Glutamatergic neuron (in vitro differentiated cells): ENCODE measurements around the gene C9orf153. TPM values are rescaled to one million over a fixed set of nuclear protein-coding genes. Genes with fewer than 3 reads are reported as not detected.
A peak's percentile ranks its signal among the peaks of the same experiment; 100 is the strongest.

Experiments
- DNase-seq: peaks from one replicate; pipeline ENCODE4 v3.0.0; 2022
- H3K27ac Mint-ChIP-seq: one replicate; pipeline ENCODE4 v1.8.0; 2020; ENCODE audit warnings: mild to moderate bottlenecking, mixed read lengths, inconsistent platforms; ENCODE audit not compliant: unreplicated experiment
- H3K27me3 Mint-ChIP-seq: one replicate; pipeline ENCODE4 v1.8.0; 2020; ENCODE audit warnings: mild to moderate bottlenecking, moderate library complexity, mixed read lengths, inconsistent platforms; ENCODE audit not compliant: unreplicated experiment
- H3K36me3 Mint-ChIP-seq: one replicate; pipeline ENCODE4 v1.8.0; 2020; ENCODE audit warnings: mild to moderate bottlenecking, mixed read lengths, inconsistent platforms; ENCODE audit not compliant: unreplicated experiment
- H3K4me1 Mint-ChIP-seq: one replicate; pipeline ENCODE4 v1.8.0; 2020; ENCODE audit warnings: mild to moderate bottlenecking, low read depth, mixed read lengths, inconsistent platforms; ENCODE audit not compliant: unreplicated experiment
- H3K4me3 Mint-ChIP-seq: one replicate; pipeline ENCODE4 v1.8.0; 2020; ENCODE audit warnings: mild to moderate bottlenecking, mixed read lengths, inconsistent platforms; ENCODE audit not compliant: unreplicated experiment
- H3K9me3 Mint-ChIP-seq: one replicate; pipeline ENCODE4 v1.8.0; 2020; ENCODE audit warnings: mild to moderate bottlenecking, moderate library complexity, mixed read lengths, inconsistent platforms; ENCODE audit not compliant: unreplicated experiment
- CTCF ChIP-seq: fragments of 200-600 bp; sonication (generic); IDR thresholded peaks from one replicate; pipeline ENCODE4 v1.5.0; 2021; ENCODE audit not compliant: partially characterized antibody, unreplicated experiment
- total RNA-seq: library from RNA; stranded (reverse); fragmentation: NEBNext Ultra II Directional; extraction: Animal tissue kit (Norgen Biotek cat#: 25700); gene quantifications from one replicate; pipeline ENCODE4 v1.2.1, GENCODE V29; 2021; ENCODE audit not compliant: unreplicated experiment

Gene C9orf153
- total RNA-seq, 1 donor from 2014 or later = 0.27 TPM

GRCh38 chr9:86281593-86282076 lies 22.2 kb upstream of the C9orf153 start:
- H3K4me1 Mint-ChIP-seq = peaks cover 33% of the 10 kb centered on the region
- no peaks in the 10 kb centered on the region for H3K27me3 Mint-ChIP-seq
- TF ChIP-seq CTCF = no peak
- no peaks in the 10 kb centered on the region for H3K36me3 Mint-ChIP-seq
- H3K4me3 Mint-ChIP-seq = peak overlapping the region; percentile 97
- peaks cover 12% of the 10 kb centered on the region for H3K9me3 Mint-ChIP-seq
- DNase-seq = no peak
- peak overlapping the region; percentile 97 for H3K27ac Mint-ChIP-seq

GRCh38 chr9:86280580-86280979 lies 21.1 kb upstream of the C9orf153 start:
- TF ChIP-seq CTCF = no peak
- no peaks in the 10 kb centered on the region for H3K36me3 Mint-ChIP-seq
- peaks cover 29% of the 10 kb centered on the region for H3K4me1 Mint-ChIP-seq
- peak overlapping the region; percentile 97 for H3K4me3 Mint-ChIP-seq
- no peaks in the 10 kb centered on the region for H3K27me3 Mint-ChIP-seq
- peak overlapping the region; percentile 97 for H3K27ac Mint-ChIP-seq
- DNase-seq = no peak
- H3K9me3 Mint-ChIP-seq = peaks cover 12% of the 10 kb centered on the region

- Mint-ChIP-seq H3K27me3 (no peaks in the 10 kb centered on the region), H3K4me1 (peaks cover 29% of the 10 kb centered on the region), H3K9me3 (peaks cover 12% of the 10 kb centered on the region), H3K4me3 (peak overlapping the region; percentile 81), H3K27ac (no peak overlapping the region), H3K36me3 (no peaks in the 10 kb centered on the region)
- no peak for TF ChIP-seq CTCF
- DNase-seq = no peak
Observed at GRCh38 chr9:86279839-86280238, 20.4 kb upstream of the C9orf153 start.

- no peak for DNase-seq
- no peak for TF ChIP-seq CTCF
- no peak overlapping the region for H3K27ac Mint-ChIP-seq
- H3K4me3 Mint-ChIP-seq = no peak overlapping the region
- peaks cover 22% of the 10 kb centered on the region for H3K4me1 Mint-ChIP-seq
- H3K9me3 Mint-ChIP-seq = peaks cover 6% of the 10 kb centered on the region
- no peaks in the 10 kb centered on the region for H3K27me3 Mint-ChIP-seq
- H3K36me3 Mint-ChIP-seq = no peaks in the 10 kb centered on the region
Observed at GRCh38 chr9:86277072-86277471, 17.6 kb upstream of the C9orf153 start.

GRCh38 chr9:86275962-86276361 lies 16.5 kb upstream of the C9orf153 start:
- no peak for DNase-seq
- Mint-ChIP-seq H3K9me3 (no peaks in the 10 kb centered on the region), H3K4me1 (peaks cover 17% of the 10 kb centered on the region), H3K36me3 (no peaks in the 10 kb centered on the region), H3K27me3 (no peaks in the 10 kb centered on the region), H3K4me3 (no peak overlapping the region), H3K27ac (no peak overlapping the region)
- peak; percentile 36 for TF ChIP-seq CTCF
